ENCODE measurements around the gene CDH4.

Gene CDH4

DNA sequence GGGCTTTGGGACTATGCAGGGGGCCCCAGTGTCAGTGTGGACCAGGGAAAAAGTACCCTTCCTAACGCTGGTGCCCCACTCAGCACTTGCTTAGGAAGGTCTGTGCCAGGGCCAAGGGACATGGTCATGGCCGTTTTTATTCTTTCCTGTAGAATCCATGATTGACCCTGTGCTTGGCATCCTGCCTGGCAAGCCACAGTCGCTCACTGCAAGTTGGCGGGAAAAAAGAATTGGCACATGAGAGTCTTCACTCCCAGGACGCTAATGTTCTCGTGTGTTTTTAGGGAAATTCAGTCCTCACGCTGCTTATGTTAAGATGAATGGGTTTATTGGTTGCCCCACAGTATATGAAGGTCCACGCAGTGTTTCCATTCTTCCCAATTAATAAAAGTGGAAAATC, 253.4 kb downstream of the CDH4 start:
- TF ChIP-seq SIN3A (IDR thresholded peaks at IDR 0.05; ENCODE audit: borderline replicate concordance, insufficient read depth, low read length) (no peak), TAF1 (IDR thresholded peaks at IDR 0.05; ENCODE audit: borderline replicate concordance, insufficient read depth, low read length) (no peak), REST (IDR thresholded peaks at IDR 0.05; ENCODE audit: insufficient read depth in 1 of 2, low read depth in 2 of 2, low read length in 2 of 2) (no peak), POLR2AphosphoS5 (IDR thresholded peaks at IDR 0.05; ENCODE audit: low read depth, low read length) (no peak), FOXP2 (optimal IDR thresholded peaks at IDR 0.05; ENCODE audit: borderline replicate concordance, extremely low read depth, extremely low read length, insufficient read depth) (no peak)

DNA sequence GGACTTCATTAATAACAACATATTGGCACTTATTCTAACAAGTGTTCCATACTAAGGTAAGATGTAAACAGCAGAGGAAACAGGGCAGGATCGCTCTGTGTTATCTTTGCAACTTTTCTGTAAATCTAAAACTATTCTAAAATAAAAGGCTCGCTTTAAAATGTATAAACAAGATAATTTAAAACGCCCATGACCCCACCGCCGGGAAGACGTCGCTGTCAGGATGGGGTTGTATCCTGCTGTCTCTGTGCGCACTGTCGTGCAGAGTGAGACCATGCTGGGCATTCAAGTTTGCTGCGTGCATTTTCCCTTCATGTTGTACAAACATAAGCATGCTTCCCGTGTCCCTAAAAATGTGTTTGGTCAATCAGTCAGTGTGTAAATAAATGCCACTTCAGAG, 255.7 kb downstream of the CDH4 start:
- no peak for TF ChIP-seq FOXP2 (optimal IDR thresholded peaks at IDR 0.05; ENCODE audit: borderline replicate concordance, extremely low read depth, extremely low read length, insufficient read depth)
- no peak for TF ChIP-seq SIN3A (IDR thresholded peaks at IDR 0.05; ENCODE audit: borderline replicate concordance, insufficient read depth, low read length)
- TF ChIP-seq REST (IDR thresholded peaks at IDR 0.05; ENCODE audit: insufficient read depth in 1 of 2, low read depth in 2 of 2, low read length in 2 of 2), result no peak
- no peak for TF ChIP-seq POLR2AphosphoS5 (IDR thresholded peaks at IDR 0.05; ENCODE audit: low read depth, low read length)
- no peak for TF ChIP-seq TAF1 (IDR thresholded peaks at IDR 0.05; ENCODE audit: borderline replicate concordance, insufficient read depth, low read length)

- TF ChIP-seq POLR2AphosphoS5 (IDR thresholded peaks at IDR 0.05; ENCODE audit: low read depth, low read length) (no peak), FOXP2 (optimal IDR thresholded peaks at IDR 0.05; ENCODE audit: borderline replicate concordance, extremely low read depth, extremely low read length, insufficient read depth) (no peak), REST (IDR thresholded peaks at IDR 0.05; ENCODE audit: insufficient read depth in 1 of 2, low read depth in 2 of 2, low read length in 2 of 2) (no peak), TAF1 (IDR thresholded peaks at IDR 0.05; ENCODE audit: borderline replicate concordance, insufficient read depth, low read length) (no peak), SIN3A (IDR thresholded peaks at IDR 0.05; ENCODE audit: borderline replicate concordance, insufficient read depth, low read length) (no peak)
Observed at GRCh38 chr20:61508301-61509096, 256.4 kb downstream of the CDH4 start.

DNA sequence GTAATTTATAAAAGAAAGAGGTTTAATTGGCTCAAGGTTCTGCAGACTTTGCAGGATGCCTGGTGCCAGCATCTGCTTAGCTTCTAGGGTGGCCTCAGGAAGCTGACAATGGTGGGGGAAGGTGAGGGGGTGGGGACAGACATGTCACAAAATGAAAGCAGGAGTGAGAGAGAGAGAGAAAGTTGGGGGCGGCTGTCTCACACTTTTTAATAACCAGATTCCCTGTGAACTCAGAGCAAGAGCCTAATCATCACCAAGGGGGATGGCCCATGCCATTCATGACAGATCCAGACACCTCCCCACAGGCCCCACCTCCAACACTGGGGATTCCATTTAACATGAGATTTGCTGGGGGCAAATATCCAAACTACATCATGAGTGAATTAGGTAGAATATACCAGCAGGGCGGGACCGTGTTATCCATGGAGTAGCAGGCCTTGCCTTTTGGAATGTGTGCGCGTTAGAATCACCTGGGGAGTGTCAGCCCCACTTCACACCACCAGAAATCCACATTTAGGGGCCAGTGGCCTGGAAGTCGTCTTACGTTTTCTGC, 258.8 kb downstream of the CDH4 start:
- no peak for TF ChIP-seq REST (IDR thresholded peaks at IDR 0.05; ENCODE audit: insufficient read depth in 1 of 2, low read depth in 2 of 2, low read length in 2 of 2)
- no peak for TF ChIP-seq TAF1 (IDR thresholded peaks at IDR 0.05; ENCODE audit: borderline replicate concordance, insufficient read depth, low read length)
- no peak for TF ChIP-seq FOXP2 (optimal IDR thresholded peaks at IDR 0.05; ENCODE audit: borderline replicate concordance, extremely low read depth, extremely low read length, insufficient read depth)
- no peak for TF ChIP-seq SIN3A (IDR thresholded peaks at IDR 0.05; ENCODE audit: borderline replicate concordance, insufficient read depth, low read length)
- no peak for TF ChIP-seq POLR2AphosphoS5 (IDR thresholded peaks at IDR 0.05; ENCODE audit: low read depth, low read length)

Measured in PFSK-1 (cell line).